DOHH2 (cell line): ENCODE data around the gene HIPK1.

Source experiments
- CTCF ChIP-seq: fragments of 200-600 bp; sonication (generic); IDR thresholded peaks from one replicate; pipeline ENCODE4 v1.5.1; 2014; ENCODE audit warnings: antibody characterized with exemption, mild to moderate bottlenecking, low read depth, low read length; ENCODE audit not compliant: poor library complexity, severe bottlenecking
- EZH2phosphoT487 ChIP-seq: fragments of 200-600 bp; sonication (generic); IDR thresholded peaks from 2 replicates; pipeline ENCODE4 v1.6.1; 2017; ENCODE audit warnings: borderline replicate concordance, mild to moderate bottlenecking, antibody characterized with exemption, low read length, moderate library complexity, mixed read lengths

GRCh38 chr1:113991467-113991997 is 62.4 kb downstream of the HIPK1 start:
- no peak for TF ChIP-seq EZH2phosphoT487
- TF ChIP-seq CTCF: no peak
